HG02763 (cell line): ENCODE measurements around the gene DUOX1.
"Not testable (repeated sequence)": the region's sequence is repeated elsewhere in the genome, so short reads cannot be mapped to it uniquely, and the experiment has no call there.

ENCODE experiments used
- ATAC-seq: cut with Tn5 transposase; IDR thresholded peaks from one replicate; pipeline ENCODE4 v1.9.1; 2021; ENCODE audit warnings: mild to moderate bottlenecking, moderate library complexity; ENCODE audit not compliant: unreplicated experiment

Gene DUOX1

DNA sequence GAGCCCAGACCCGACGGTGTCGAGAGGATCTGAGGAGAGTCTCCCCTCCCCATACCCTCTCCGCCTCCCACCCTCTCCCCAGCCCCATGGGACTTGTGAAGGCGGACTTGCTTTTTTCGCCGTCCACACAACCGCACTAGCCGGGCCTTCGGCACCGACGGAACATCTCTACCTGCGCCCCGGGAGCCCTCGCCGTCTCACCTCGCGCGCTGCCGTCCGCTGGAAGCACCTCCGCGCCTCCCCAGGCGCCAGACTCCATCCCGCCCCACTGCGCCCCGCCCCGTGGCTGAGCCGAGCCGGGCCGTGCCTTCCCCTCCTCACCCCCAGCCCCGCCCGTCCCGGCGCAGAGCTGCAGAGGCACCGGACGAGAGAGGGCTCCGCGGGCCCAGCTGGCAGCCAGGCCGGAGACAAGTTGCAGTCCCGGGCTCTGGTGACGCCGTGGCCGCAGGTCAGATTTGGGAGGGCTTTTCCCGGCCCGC is at the start of gene DUOX1, which contains the start of gene DUOXA1:
TSS of gene DUOX1 (plus strand) at position 344 of the 479 bp plus-strand sequence. CDS start 1,973 bp downstream, outside the sequence.
TSS of gene DUOXA1 (minus strand) at position 229 of the 479 bp plus-strand sequence. CDS start 6,865 bp downstream, outside the sequence.
- no peak for ATAC-seq

- not testable (repeated sequence) for ATAC-seq
These were observed 49.2 kb upstream of the DUOX1 start for GRCh38 chr15:45080593-45080992.

- ATAC-seq = not testable (repeated sequence)
These were observed 47.4 kb upstream of the DUOX1 start for GRCh38 chr15:45082412-45082811.

DNA sequence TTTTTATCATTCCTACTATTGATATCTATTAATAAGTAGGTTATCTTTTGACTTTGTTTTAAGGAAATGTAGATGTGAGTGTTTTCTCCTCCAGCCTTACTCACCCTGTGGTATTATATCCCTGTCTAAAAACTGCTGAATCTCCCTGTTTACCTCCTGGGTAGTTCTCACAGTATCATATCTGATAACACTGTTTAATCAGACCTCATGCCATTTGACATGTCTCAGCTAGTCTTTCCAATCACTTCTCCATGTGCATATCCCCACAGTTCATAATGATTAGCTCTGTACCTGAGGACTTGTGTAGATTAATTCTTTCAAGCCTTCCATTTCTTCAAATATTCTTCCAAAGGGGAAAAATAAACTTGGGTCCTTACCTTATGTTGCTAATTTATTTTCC is 46.6 kb upstream of the DUOX1 start:
- ATAC-seq = no peak

DNA sequence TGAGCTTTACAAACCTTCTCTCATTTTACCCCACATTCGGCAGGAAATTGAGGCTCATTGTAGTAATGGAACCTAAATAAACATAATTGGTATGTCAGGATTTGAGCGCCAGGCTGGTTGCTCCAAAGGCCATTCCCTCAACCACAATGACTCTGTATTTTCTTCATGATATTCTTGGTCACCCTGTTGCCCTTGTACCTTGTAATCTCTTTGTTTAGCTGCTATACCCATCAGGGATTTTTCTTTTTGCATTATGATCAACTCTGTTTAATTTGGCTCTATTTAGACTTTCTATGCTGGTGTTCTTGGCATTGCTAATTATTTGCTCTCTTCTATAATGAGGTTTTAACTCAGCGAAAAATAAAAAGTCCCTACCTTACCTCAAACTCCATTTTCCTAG is 45.6 kb upstream of the DUOX1 start:
- no peak for ATAC-seq

- ATAC-seq = no peak
These were observed 42.3 kb upstream of the DUOX1 start for GRCh38 chr15:45087513-45087912.

- no peak for ATAC-seq
These were observed 40.7 kb upstream of the DUOX1 start for GRCh38 chr15:45088801-45089711.

- no peak for ATAC-seq
These were observed 40.0 kb upstream of the DUOX1 start for GRCh38 chr15:45089712-45090373.

GRCh38 chr15:45091161-45091560 is 38.6 kb upstream of the DUOX1 start:
- ATAC-seq = no peak

DNA sequence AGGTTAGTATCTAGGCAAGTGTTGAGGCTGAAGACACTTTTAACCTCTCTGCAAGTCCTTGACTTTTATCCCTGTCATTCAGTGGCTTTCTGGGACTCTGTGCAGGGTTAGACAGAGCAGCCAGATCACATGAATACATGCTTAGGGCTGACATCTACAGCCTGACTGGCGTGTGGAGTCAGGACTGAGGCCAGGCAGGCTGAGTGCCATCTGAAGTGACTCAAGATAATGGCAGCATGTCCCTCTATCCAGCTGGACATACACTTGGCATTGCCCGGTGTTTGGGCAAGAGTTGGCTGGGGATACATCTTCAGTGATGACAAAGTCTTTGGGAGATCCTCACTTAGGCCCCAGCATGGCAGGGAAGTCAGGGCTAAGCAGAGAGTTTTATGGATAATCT is 38.2 kb upstream of the DUOX1 start:
- ATAC-seq = no peak

DNA sequence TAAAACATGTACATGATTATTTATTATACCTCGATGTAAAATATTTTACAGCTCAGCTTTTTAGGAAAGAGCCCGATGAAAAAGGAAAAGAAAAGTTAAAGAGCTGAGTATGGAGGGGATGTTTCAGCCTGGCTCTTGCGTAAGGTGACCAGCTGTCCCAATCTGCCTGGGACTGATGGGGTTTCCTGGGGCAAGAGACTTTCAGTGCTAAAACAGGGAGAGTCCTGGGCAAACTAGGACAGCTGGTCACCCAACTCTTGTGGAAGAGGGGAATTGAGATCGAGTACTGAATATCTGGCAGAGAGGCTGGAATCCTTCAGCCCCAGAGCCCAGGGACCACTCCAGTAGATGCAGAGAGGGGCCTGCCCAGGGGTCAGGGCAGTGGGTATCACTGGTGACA is 36.8 kb upstream of the DUOX1 start:
- no peak for ATAC-seq

- ATAC-seq = no peak
These were observed 36.0 kb upstream of the DUOX1 start for GRCh38 chr15:45093622-45094357.

DNA sequence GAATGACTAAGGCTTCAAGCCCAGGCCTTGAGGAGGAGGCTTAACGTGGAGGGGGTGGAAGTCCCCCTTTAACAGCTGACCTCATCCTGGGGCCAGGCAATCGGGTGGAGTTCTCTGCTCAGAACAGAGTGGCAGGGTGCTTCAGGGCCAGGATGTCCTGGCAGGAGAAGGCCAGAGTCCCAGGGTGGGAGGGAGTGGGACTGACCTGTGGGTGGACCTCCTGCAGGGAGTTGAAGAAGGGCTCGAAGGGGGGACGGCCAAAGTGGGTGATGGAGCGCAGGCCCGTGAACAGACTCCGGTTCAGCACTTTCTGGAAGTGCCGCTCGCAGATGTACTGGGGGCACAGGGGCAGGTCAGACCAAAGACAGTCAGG is 35.5 kb upstream of the DUOX1 start:
- no peak for ATAC-seq

DNA sequence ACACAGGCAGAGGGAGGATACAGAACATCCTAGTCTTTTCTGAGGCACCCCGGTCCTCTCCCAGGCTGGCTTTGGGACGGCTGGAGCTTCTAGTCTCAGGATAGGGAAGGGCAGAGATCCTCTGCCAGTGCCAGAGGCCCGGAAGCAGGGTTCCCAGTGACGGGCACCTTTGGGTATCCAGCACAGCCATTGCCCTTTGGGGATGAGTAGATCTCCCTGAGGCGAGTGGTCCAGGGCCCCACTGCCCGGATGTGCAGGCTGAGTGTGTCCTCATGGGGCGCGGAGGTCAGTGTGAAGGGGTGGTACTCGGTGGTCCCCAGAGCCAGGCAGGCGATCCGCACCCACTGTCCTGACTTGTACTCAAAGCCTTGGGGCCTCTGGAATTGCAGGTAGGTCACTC is 34.1 kb upstream of the DUOX1 start:
- ATAC-seq = no peak

DNA sequence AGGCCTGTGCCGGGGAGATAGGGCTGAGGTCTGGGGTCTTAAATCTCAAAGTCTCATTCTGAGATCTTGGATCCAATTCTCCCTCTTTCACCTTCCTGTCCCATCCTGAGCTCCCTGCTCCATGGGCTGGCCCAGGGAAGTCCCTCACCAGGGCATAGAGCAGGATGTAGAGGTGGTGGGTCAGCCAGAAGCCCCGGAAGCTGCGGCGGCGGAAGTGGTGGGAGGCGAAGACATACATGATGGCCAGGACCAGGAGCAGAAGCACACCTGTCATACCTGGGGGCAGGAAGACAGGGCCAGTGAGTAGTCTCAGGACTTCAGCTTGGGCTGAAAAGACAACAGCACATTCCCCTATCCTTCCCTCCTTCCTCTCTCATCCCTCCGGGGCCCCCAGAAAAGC is 32.3 kb upstream of the DUOX1 start:
- ATAC-seq = no peak

DNA sequence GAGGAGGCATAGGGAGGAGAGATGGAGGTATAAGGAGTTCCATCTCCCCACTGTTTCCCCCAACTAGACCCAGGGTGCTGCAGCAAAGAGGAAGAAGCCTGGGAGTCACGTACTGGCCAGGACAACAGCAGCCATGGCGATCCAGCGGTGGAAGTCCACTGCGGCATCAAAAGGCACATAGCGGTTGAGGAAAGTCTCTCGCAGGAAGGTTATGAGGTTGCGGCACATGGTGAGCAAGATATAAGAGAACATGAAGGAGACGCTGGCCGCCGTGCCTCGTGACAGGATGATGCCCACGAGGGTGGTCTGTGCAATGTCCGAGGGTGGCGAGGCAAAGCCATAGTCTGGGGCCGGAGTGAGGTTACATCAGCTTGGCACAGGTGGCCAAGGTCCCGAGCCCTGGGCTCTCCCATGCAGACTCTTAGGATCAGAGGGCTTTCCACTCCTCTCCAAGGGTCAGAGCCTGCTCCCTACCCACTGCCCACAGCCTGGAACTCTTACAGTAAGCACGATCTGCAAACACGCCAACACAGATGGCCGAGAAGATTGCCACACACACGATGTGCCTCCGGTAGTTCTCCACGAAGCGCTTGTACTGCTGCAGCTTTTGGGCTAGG is 30.1 kb upstream of the DUOX1 start:
- no peak for ATAC-seq

- no peak for ATAC-seq
These were observed 28.7 kb upstream of the DUOX1 start for GRCh38 chr15:45100884-45101625.

- ATAC-seq = no peak
These were observed 28.0 kb upstream of the DUOX1 start for GRCh38 chr15:45101749-45102148.

- no peak for ATAC-seq
These were observed 27.6 kb upstream of the DUOX1 start for GRCh38 chr15:45102226-45102625.

DNA sequence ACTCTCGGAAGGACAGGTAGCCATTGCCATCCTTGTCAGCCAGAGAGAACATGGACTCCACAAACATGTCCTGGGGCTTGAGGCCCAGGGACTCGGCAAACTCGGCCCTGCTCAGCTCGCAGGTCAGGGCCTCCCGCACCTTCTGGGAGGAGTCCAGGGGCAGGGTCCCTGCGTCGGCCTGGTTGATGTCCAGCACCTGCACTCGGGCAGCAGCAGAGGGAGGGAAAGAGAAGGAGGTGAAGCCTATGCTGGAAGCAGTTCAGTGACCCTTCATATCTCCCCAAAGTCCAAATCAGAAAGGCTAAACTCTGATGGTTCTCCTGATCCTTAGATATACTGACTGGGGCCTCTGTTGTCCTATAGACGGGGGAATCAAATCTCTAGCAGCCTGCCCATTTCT is 25.6 kb upstream of the DUOX1 start:
- ATAC-seq = not testable (repeated sequence)
